Measurements from ENCODE around the gene PARD6A. TPM values are rescaled to one million over a fixed set of nuclear protein-coding genes. Genes with fewer than 3 reads are reported as not detected.

Gene PARD6A
- total RNA-seq, 1 donor, result 1.4 TPM

- H3K4me3 ChIP-seq (ENCODE audit: low read depth, low read length), result no peak overlapping the region
- no peak for DNase-seq (ENCODE audit: low read depth)
- TF ChIP-seq CTCF (IDR thresholded peaks at IDR 0.05; ENCODE audit: insufficient read depth, low read length), result no peak
These were observed 11.9 kb upstream of the PARD6A start for GRCh38 chr16:67648764-67649407.

GRCh38 chr16:67649494-67649931 is 11.2 kb upstream of the PARD6A start:
- DNase-seq (ENCODE audit: low read depth), result no peak
- TF ChIP-seq CTCF (IDR thresholded peaks at IDR 0.05; ENCODE audit: insufficient read depth, low read length), result no peak
- H3K4me3 ChIP-seq (ENCODE audit: low read depth, low read length), result no peak overlapping the region

GRCh38 chr16:67650023-67650422 is 10.7 kb upstream of the PARD6A start:
- no peak for DNase-seq (ENCODE audit: low read depth)
- no peak overlapping the region for H3K4me3 ChIP-seq (ENCODE audit: low read depth, low read length)
- no peak for TF ChIP-seq CTCF (IDR thresholded peaks at IDR 0.05; ENCODE audit: insufficient read depth, low read length)

- TF ChIP-seq CTCF (IDR thresholded peaks at IDR 0.05; ENCODE audit: insufficient read depth, low read length), result no peak
- DNase-seq (ENCODE audit: low read depth), result no peak
These were observed 9.7 kb upstream of the PARD6A start for GRCh38 chr16:67651039-67651438.

GRCh38 chr16:67651847-67652246 is 8.9 kb upstream of the PARD6A start:
- no peak for TF ChIP-seq CTCF (IDR thresholded peaks at IDR 0.05; ENCODE audit: insufficient read depth, low read length)
- H3K4me3 ChIP-seq (ENCODE audit: low read depth, low read length), result no peak overlapping the region
- no peak for DNase-seq (ENCODE audit: low read depth)

More at GRCh38 chr16:67651039-67651438, 9.7 kb upstream of the PARD6A start:
- H3K4me3 ChIP-seq (ENCODE audit: low read depth, low read length), result no peak overlapping the region

- TF ChIP-seq CTCF (IDR thresholded peaks at IDR 0.05; ENCODE audit: insufficient read depth, low read length), result no peak
- H3K4me3 ChIP-seq (ENCODE audit: low read depth, low read length), result peak overlapping the region; percentile 66
- no peak for DNase-seq (ENCODE audit: low read depth)
These were observed 8.1 kb upstream of the PARD6A start for GRCh38 chr16:67652578-67653127.

Measured in fibroblast of the aortic adventitia (primary cell).